Central memory CD8-positive, alpha-beta T cell (primary cell): ENCODE results near the gene TNNT2.

Source experiments
- ATAC-seq: fragments of 150-1000 bp; cut with Tn5 transposase; replicated peaks from 2 replicates; pipeline ENCODE4 v1.10.0; 2022; ENCODE audit warnings: mild to moderate bottlenecking, moderate FRiP score, moderate number of reproducible peaks; ENCODE audit not compliant: poor library complexity, severe bottlenecking; ENCODE audit errors: extremely low read depth
- DNase-seq, 2 donors: peaks; one replicate each; pipeline ENCODE4 v3.0.0; 2021; ENCODE audit warnings: low spot score in 2 of 2
- H3K27ac Mint-ChIP-seq: one replicate; pipeline ENCODE4 v1.8.0; 2022; ENCODE audit warnings: low read depth, mild to moderate bottlenecking, moderate library complexity, mixed read lengths
- H3K27me3 Mint-ChIP-seq: one replicate; pipeline ENCODE4 v1.8.0; 2022; ENCODE audit warnings: mixed read lengths
- H3K36me3 Mint-ChIP-seq: one replicate; pipeline ENCODE4 v1.8.0; 2022; ENCODE audit warnings: mild to moderate bottlenecking, moderate library complexity, mixed read lengths; ENCODE audit not compliant: insufficient read depth
- H3K4me1 Mint-ChIP-seq: one replicate; pipeline ENCODE4 v1.8.0; 2022; ENCODE audit warnings: mixed read lengths
- H3K4me3 Mint-ChIP-seq: one replicate; pipeline ENCODE4 v1.8.0; 2022; ENCODE audit warnings: mild to moderate bottlenecking, moderate library complexity, mixed read lengths
- H3K9me3 Mint-ChIP-seq: one replicate; pipeline ENCODE4 v1.8.0; 2022; ENCODE audit warnings: mixed read lengths

Gene TNNT2

GRCh38 chr1:201377611-201378092 lies at the start of gene TNNT2:
Gene TNNT2, minus strand, starts transcription at chr1:201377680. Its CDS starts 4,426 bp downstream, at chr1:201373254.
- H3K27me3 Mint-ChIP-seq = peaks cover 22% of the 10 kb centered on the region
- ATAC-seq (no peak), DNase-seq (no peak)
- H3K36me3 Mint-ChIP-seq = peaks cover 1% of the 10 kb centered on the region
- no peak within 1 kb of the TSS for H3K27ac Mint-ChIP-seq
- H3K4me1 Mint-ChIP-seq = no peaks in the 10 kb centered on the region
- no peak within 1 kb of the TSS for H3K4me3 Mint-ChIP-seq
- H3K9me3 Mint-ChIP-seq = no peaks in the 10 kb centered on the region

GRCh38 chr1:201426479-201427310 lies 49.2 kb upstream of the TNNT2 start:
- Mint-ChIP-seq H3K27me3 (peaks cover 33% of the 10 kb centered on the region), H3K36me3 (peaks cover 1% of the 10 kb centered on the region), H3K27ac (no peak overlapping the region), H3K4me3 (no peak overlapping the region), H3K9me3 (no peaks in the 10 kb centered on the region), H3K4me1 (no peaks in the 10 kb centered on the region)
- no peak for DNase-seq
- no peak for ATAC-seq

GRCh38 chr1:201424146-201424545 lies 46.7 kb upstream of the TNNT2 start:
- Mint-ChIP-seq H3K27ac (no peak overlapping the region), H3K27me3 (peaks cover 24% of the 10 kb centered on the region), H3K4me3 (no peak overlapping the region), H3K4me1 (no peaks in the 10 kb centered on the region), H3K36me3 (peaks cover 1% of the 10 kb centered on the region), H3K9me3 (no peaks in the 10 kb centered on the region)
- ATAC-seq = no peak
- DNase-seq = no peak

GRCh38 chr1:201423655-201424054 lies 46.2 kb upstream of the TNNT2 start:
- no peak for ATAC-seq
- H3K36me3 Mint-ChIP-seq = peaks cover 1% of the 10 kb centered on the region
- no peak overlapping the region for H3K27ac Mint-ChIP-seq
- no peaks in the 10 kb centered on the region for H3K4me1 Mint-ChIP-seq
- H3K9me3 Mint-ChIP-seq = no peaks in the 10 kb centered on the region
- H3K4me3 Mint-ChIP-seq = no peak overlapping the region
- DNase-seq = no peak
- peaks cover 24% of the 10 kb centered on the region for H3K27me3 Mint-ChIP-seq

GRCh38 chr1:201422436-201423030 lies 45.1 kb upstream of the TNNT2 start:
- Mint-ChIP-seq H3K27ac (no peak overlapping the region), H3K4me1 (no peaks in the 10 kb centered on the region), H3K36me3 (peaks cover 1% of the 10 kb centered on the region)

GRCh38 chr1:201422026-201422425 lies 44.5 kb upstream of the TNNT2 start:
- DNase-seq (no peak), ATAC-seq (no peak)
- H3K9me3 Mint-ChIP-seq = no peaks in the 10 kb centered on the region
- H3K36me3 Mint-ChIP-seq = peaks cover 1% of the 10 kb centered on the region
- H3K27ac Mint-ChIP-seq = no peak overlapping the region
- H3K27me3 Mint-ChIP-seq = peaks cover 34% of the 10 kb centered on the region
- no peaks in the 10 kb centered on the region for H3K4me1 Mint-ChIP-seq
- H3K4me3 Mint-ChIP-seq = no peak overlapping the region

More at GRCh38 chr1:201422436-201423030, 45.1 kb upstream of the TNNT2 start:
- no peaks in the 10 kb centered on the region for H3K9me3 Mint-ChIP-seq
- ATAC-seq (no peak), DNase-seq (no peak)
- H3K4me3 Mint-ChIP-seq = no peak overlapping the region
- H3K27me3 Mint-ChIP-seq = peaks cover 28% of the 10 kb centered on the region

- H3K36me3 Mint-ChIP-seq = peaks cover 1% of the 10 kb centered on the region
- H3K27ac Mint-ChIP-seq = no peak overlapping the region
- DNase-seq (no peak), ATAC-seq (no peak)
- H3K4me3 Mint-ChIP-seq = no peak overlapping the region
- H3K27me3 Mint-ChIP-seq = peaks cover 41% of the 10 kb centered on the region
- H3K9me3 Mint-ChIP-seq = no peaks in the 10 kb centered on the region
- H3K4me1 Mint-ChIP-seq = no peaks in the 10 kb centered on the region
Measured at GRCh38 chr1:201421041-201421440, 43.6 kb upstream of the TNNT2 start.

- DNase-seq = no peak
Measured at GRCh38 chr1:201420608-201421002, 43.1 kb upstream of the TNNT2 start.

GRCh38 chr1:201419746-201420607 lies 42.5 kb upstream of the TNNT2 start:
- no peak for DNase-seq
- no peaks in the 10 kb centered on the region for H3K4me1 Mint-ChIP-seq
- no peak overlapping the region for H3K27ac Mint-ChIP-seq
- H3K4me3 Mint-ChIP-seq = no peak overlapping the region
- no peaks in the 10 kb centered on the region for H3K9me3 Mint-ChIP-seq
- no peak for ATAC-seq
- peaks cover 1% of the 10 kb centered on the region for H3K36me3 Mint-ChIP-seq
- peaks cover 50% of the 10 kb centered on the region for H3K27me3 Mint-ChIP-seq

More at GRCh38 chr1:201420608-201421002, 43.1 kb upstream of the TNNT2 start:
- H3K27me3 Mint-ChIP-seq = peaks cover 44% of the 10 kb centered on the region
- no peaks in the 10 kb centered on the region for H3K4me1 Mint-ChIP-seq
- H3K4me3 Mint-ChIP-seq = no peak overlapping the region
- H3K9me3 Mint-ChIP-seq = no peaks in the 10 kb centered on the region
- H3K27ac Mint-ChIP-seq = no peak overlapping the region
- no peak for ATAC-seq
- peaks cover 1% of the 10 kb centered on the region for H3K36me3 Mint-ChIP-seq

- no peaks in the 10 kb centered on the region for H3K36me3 Mint-ChIP-seq
Measured at GRCh38 chr1:201419256-201419655, 41.8 kb upstream of the TNNT2 start.

GRCh38 chr1:201418461-201418860 lies 41.0 kb upstream of the TNNT2 start:
- Mint-ChIP-seq H3K4me1 (no peaks in the 10 kb centered on the region), H3K4me3 (no peak overlapping the region), H3K9me3 (no peaks in the 10 kb centered on the region), H3K27me3 (peaks cover 55% of the 10 kb centered on the region), H3K36me3 (no peaks in the 10 kb centered on the region), H3K27ac (no peak overlapping the region)
- ATAC-seq = no peak
- no peak for DNase-seq

More at GRCh38 chr1:201419256-201419655, 41.8 kb upstream of the TNNT2 start:
- H3K4me1 Mint-ChIP-seq = no peaks in the 10 kb centered on the region
- DNase-seq = no peak
- H3K9me3 Mint-ChIP-seq = no peaks in the 10 kb centered on the region
- no peak overlapping the region for H3K27ac Mint-ChIP-seq
- peaks cover 55% of the 10 kb centered on the region for H3K27me3 Mint-ChIP-seq
- no peak overlapping the region for H3K4me3 Mint-ChIP-seq
- no peak for ATAC-seq

GRCh38 chr1:201414051-201414738 lies 36.7 kb upstream of the TNNT2 start:
- no peak for ATAC-seq
- H3K27ac Mint-ChIP-seq = no peak overlapping the region
- no peak for DNase-seq
- H3K9me3 Mint-ChIP-seq = no peaks in the 10 kb centered on the region
- no peaks in the 10 kb centered on the region for H3K4me1 Mint-ChIP-seq
- no peak overlapping the region for H3K4me3 Mint-ChIP-seq
- peaks cover 46% of the 10 kb centered on the region for H3K27me3 Mint-ChIP-seq
- H3K36me3 Mint-ChIP-seq = no peaks in the 10 kb centered on the region
